ENCODE measurements around the gene AQP12B. TPM values are rescaled to one million over a fixed set of nuclear protein-coding genes. Genes with fewer than 3 reads are reported as not detected.

AQP12B gene
- total RNA-seq, 1 experiment from 2014 or later = not detected

DNA sequence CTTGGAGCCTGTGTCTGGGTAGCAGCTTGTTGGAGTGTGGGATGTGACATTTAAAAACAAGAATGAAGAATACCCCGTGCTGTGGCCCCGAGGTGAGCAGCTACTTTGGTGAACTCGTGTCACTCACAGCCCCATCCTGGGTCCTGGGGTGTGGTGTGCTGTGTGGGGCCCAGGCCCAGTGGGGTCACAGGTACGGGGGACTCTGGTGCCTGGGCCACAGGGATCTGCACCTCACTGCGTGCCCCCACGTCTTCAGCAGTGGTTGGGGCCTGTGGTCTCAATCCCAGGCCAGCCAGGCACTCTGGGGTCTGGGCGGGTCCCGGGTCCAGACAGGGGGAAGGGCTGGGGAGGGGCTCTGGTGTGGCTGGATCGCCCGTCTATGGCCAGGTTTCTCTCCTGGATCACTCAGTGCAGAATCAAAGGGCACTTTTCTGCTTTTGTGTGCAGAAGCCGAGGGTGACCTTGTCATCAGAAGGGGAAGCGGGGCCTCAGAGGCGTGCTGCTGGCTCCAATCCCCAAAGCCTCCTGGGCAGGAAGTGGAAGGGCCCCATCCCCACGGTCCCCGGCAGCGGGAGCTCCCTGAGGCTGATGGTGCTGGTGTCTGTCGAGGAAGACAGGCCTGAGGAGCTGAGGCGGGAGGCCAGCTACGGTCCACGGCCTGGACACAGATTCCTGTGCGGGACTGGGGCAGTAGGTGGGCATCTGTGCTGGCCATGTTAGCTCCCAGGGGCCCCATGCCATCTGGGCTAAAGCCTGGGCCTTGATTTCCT, 56.0 kb downstream of the AQP12B start:
- ATAC-seq = no peak
- CTCF ChIA-PET = no interaction called here

More for the DNA sequence above, 56.0 kb downstream of the AQP12B start:
- intact Hi-C loops (cut with micrococcal nuclease) = no loop called here
- POLR2A ChIA-PET (ENCODE audit: unreplicated experiment) = no interaction called here
- no peaks in the 10 kb centered on the region for H3K36me3 ChIP-seq (ENCODE audit: low read depth, low read length)
- no peaks in the 10 kb centered on the region for H3K9me2 ChIP-seq (replicated peaks; ENCODE audit: low read length)
- no TSS peak for BruUV-seq (replicated peaks)
- no peaks in the 10 kb centered on the region for H3K27me3 ChIP-seq (ENCODE audit: low read length)
- no peak overlapping the region for H3K4me3 ChIP-seq (ENCODE audit: low read length)
- H3K79me2 ChIP-seq (ENCODE audit: low read length) = no peaks in the 10 kb centered on the region
- no peaks in the 10 kb centered on the region for H3K4me1 ChIP-seq (ENCODE audit: insufficient read depth, low read length)
- no peaks in the 10 kb centered on the region for H3K9me3 ChIP-seq (ENCODE audit: low read length)
- H3K4me2 ChIP-seq (ENCODE audit: low read length) = no peak overlapping the region
- no peaks in the 10 kb centered on the region for H4K20me1 ChIP-seq (ENCODE audit: low read length)
- no peak for DNase-seq
- H3K9ac ChIP-seq (ENCODE audit: low read length) = no peak overlapping the region
- no peak overlapping the region for H3K27ac ChIP-seq (ENCODE audit: low read length)
- TF ChIP-seq, protein P1, sequence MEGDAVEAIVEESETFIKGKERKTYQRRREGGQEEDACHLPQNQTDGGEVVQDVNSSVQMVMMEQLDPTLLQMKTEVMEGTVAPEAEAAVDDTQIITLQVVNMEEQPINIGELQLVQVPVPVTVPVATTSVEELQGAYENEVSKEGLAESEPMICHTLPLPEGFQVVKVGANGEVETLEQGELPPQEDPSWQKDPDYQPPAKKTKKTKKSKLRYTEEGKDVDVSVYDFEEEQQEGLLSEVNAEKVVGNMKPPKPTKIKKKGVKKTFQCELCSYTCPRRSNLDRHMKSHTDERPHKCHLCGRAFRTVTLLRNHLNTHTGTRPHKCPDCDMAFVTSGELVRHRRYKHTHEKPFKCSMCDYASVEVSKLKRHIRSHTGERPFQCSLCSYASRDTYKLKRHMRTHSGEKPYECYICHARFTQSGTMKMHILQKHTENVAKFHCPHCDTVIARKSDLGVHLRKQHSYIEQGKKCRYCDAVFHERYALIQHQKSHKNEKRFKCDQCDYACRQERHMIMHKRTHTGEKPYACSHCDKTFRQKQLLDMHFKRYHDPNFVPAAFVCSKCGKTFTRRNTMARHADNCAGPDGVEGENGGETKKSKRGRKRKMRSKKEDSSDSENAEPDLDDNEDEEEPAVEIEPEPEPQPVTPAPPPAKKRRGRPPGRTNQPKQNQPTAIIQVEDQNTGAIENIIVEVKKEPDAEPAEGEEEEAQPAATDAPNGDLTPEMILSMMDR (conservative IDR thresholded peaks at IDR 0.05; ENCODE audit: low read depth, low read length) = no peak
- TF ChIP-seq EZH2phosphoT487 (IDR thresholded peaks at IDR 0.05; ENCODE audit: borderline replicate concordance, low read length) (no peak), EZH2 (IDR thresholded peaks at IDR 0.05; ENCODE audit: low read length, unreplicated experiment) (no peak)
- H3F3A ChIP-seq (ENCODE audit: low read length, unreplicated experiment) = no peaks in the 10 kb centered on the region
- no peak overlapping the region for H2AFZ ChIP-seq (ENCODE audit: low read length)

Other genes with a start within 250 kb of the AQP12B start
- gene GPC1, start 247.2 kb downstream of the AQP12B start, total RNA-seq (2014; rRNA removed) = 37.1 and 56.7 TPM in 2 replicates
- gene ANKMY1, start 124.9 kb downstream of the AQP12B start, total RNA-seq (2014; rRNA removed) = 10.2 and 19.5 TPM in 2 replicates
- 8.3 and 11.9 TPM in 2 replicates for gene DUSP28, start 122.5 kb downstream of the AQP12B start, total RNA-seq (2014; rRNA removed)
- gene RNPEPL1, start 114.4 kb downstream of the AQP12B start, total RNA-seq (2014; rRNA removed) = 25.8 and 44.5 TPM in 2 replicates
- gene CAPN10, start 96.2 kb downstream of the AQP12B start, total RNA-seq (2014; rRNA removed) = 32.2 and 40.1 TPM in 2 replicates
- 2.4 and 5.2 TPM in 2 replicates for gene GPR35, start 57.4 kb downstream of the AQP12B start, total RNA-seq (2014; rRNA removed)
- not detected in 2 replicates for gene AQP12A, start 9.0 kb upstream of the AQP12B start, total RNA-seq (2014; rRNA removed)
- 0.40 TPM in 1 of 2 replicates, not detected in the other for gene KIF1A, start 137.3 kb upstream of the AQP12B start, total RNA-seq (2014; rRNA removed)
- gene AGXT, start 185.9 kb upstream of the AQP12B start, total RNA-seq (2014; rRNA removed) = not detected in 2 replicates
- 0.12 and 1.0 TPM in 2 replicates for gene MAB21L4, start 213.3 kb upstream of the AQP12B start, total RNA-seq (2014; rRNA removed)
- gene CROCC2, start 223.5 kb upstream of the AQP12B start, total RNA-seq (2014; rRNA removed) = not detected in 2 replicates